ENCODE results near the gene DAZAP1.

DAZAP1 gene

GRCh38 chr19:1377176-1377964 lies 30.0 kb upstream of the DAZAP1 start:
- DNase-seq, result no peak

GRCh38 chr19:1377965-1378785 lies 29.2 kb upstream of the DAZAP1 start:
- no peak for DNase-seq

GRCh38 chr19:1379126-1379905 lies 28.1 kb upstream of the DAZAP1 start:
- no peak for DNase-seq

- no peak for DNase-seq
These were observed 27.4 kb upstream of the DAZAP1 start for GRCh38 chr19:1379961-1380489.

- DNase-seq, result no peak
These were observed 25.1 kb upstream of the DAZAP1 start for GRCh38 chr19:1382250-1382649.

GRCh38 chr19:1383017-1383311 lies 24.4 kb upstream of the DAZAP1 start:
- DNase-seq, result no peak

- DNase-seq, result peak; percentile 54
These were observed 23.9 kb upstream of the DAZAP1 start, which contains the start of gene NDUFS7 for GRCh38 chr19:1383312-1384084. Gene NDUFS7 (plus strand): TSS chr19:1383907. CDS start chr19:1383927, 20 bp downstream.

GRCh38 chr19:1384085-1384462 lies 23.3 kb upstream of the DAZAP1 start:
- no peak for DNase-seq

GRCh38 chr19:1384478-1385110 lies 22.8 kb upstream of the DAZAP1 start:
- DNase-seq, result no peak

- DNase-seq, result no peak
These were observed 21.6 kb upstream of the DAZAP1 start for GRCh38 chr19:1385816-1386215.

- no peak for DNase-seq
These were observed 20.3 kb upstream of the DAZAP1 start for GRCh38 chr19:1386945-1387683.

- DNase-seq, result no peak
These were observed 19.4 kb upstream of the DAZAP1 start for GRCh38 chr19:1387684-1388636.

- no peak for DNase-seq
These were observed 18.8 kb upstream of the DAZAP1 start for GRCh38 chr19:1388637-1389026.

- DNase-seq, result no peak
These were observed 18.1 kb upstream of the DAZAP1 start for GRCh38 chr19:1389033-1389940.

GRCh38 chr19:1390890-1391423 lies 16.4 kb upstream of the DAZAP1 start:
- DNase-seq, result no peak

- no peak for DNase-seq
These were observed 15.0 kb upstream of the DAZAP1 start for GRCh38 chr19:1392407-1392806.

GRCh38 chr19:1392939-1393530 lies 14.4 kb upstream of the DAZAP1 start:
- no peak for DNase-seq

- no peak for DNase-seq
These were observed 13.5 kb upstream of the DAZAP1 start for GRCh38 chr19:1393841-1394240.
